HepG2 (cell line): ENCODE results near the gene CREBBP. TPM values are rescaled to one million over a fixed set of nuclear protein-coding genes. Genes with fewer than 3 reads are reported as not detected.

Source experiments
- CEBPG ChIP-seq: IDR thresholded peaks from 2 replicates; pipeline ENCODE4 v1.6.1; 2016
- CSRNP1 ChIP-seq: sonication (generic); formaldehyde crosslinking; IDR thresholded peaks from 2 replicates; pipeline ENCODE4 v1.8.1; 2023; ENCODE audit warnings: mild to moderate bottlenecking, missing genetic modification reagents
- CTCF ChIP-seq: sonication (generic); formaldehyde crosslinking; IDR thresholded peaks from 2 replicates; pipeline ENCODE4 v1.5.0; 2020; ENCODE audit warnings: mild to moderate bottlenecking, missing genetic modification reagents, moderate library complexity
- E2F5 ChIP-seq: sonication (generic); formaldehyde crosslinking; conservative IDR thresholded peaks from 2 replicates; pipeline ENCODE4 v1.4.0; 2020; ENCODE audit warnings: missing genetic modification reagents
- EED ChIP-seq: sonication (generic); formaldehyde crosslinking; IDR thresholded peaks from 2 replicates; pipeline ENCODE4 v1.5.0; 2020; ENCODE audit warnings: mild to moderate bottlenecking, missing genetic modification reagents
- ELF1 ChIP-seq: sonication (generic); formaldehyde crosslinking; IDR thresholded peaks from 2 replicates; pipeline ENCODE4 v1.4.0; 2020; ENCODE audit warnings: missing genetic modification reagents
- FOSL1 ChIP-seq: sonication (generic); formaldehyde crosslinking; IDR thresholded peaks from 2 replicates; pipeline ENCODE4 v1.9.0; 2021; ENCODE audit warnings: missing genetic modification reagents, borderline replicate concordance
- HHEX ChIP-seq: IDR thresholded peaks from 2 replicates; pipeline ENCODE4 v1.6.1; 2016; ENCODE audit warnings: control low read depth
- HNRNPL ChIP-seq: fragments of 200-400 bp; formaldehyde crosslinking; IDR thresholded peaks from 2 replicates; pipeline ENCODE4 v1.6.1; 2017; ENCODE audit warnings: mild to moderate bottlenecking, low read depth, low read length
- HNRNPLL ChIP-seq: fragments of 200-400 bp; formaldehyde crosslinking; IDR thresholded peaks from 2 replicates; pipeline ENCODE4 v1.6.1; 2017; ENCODE audit warnings: mild to moderate bottlenecking, low read depth, low read length; ENCODE audit not compliant: poor library complexity, severe bottlenecking
- MBD4 ChIP-seq: IDR thresholded peaks from 2 replicates; pipeline ENCODE4 v1.6.1; 2012; ENCODE audit warnings: low read length, inconsistent platforms, borderline replicate concordance
- MYNN ChIP-seq: sonication (generic); formaldehyde crosslinking; IDR thresholded peaks from 2 replicates; pipeline ENCODE4 v1.4.0; 2020; ENCODE audit warnings: mild to moderate bottlenecking, low read depth, missing genetic modification reagents
- NFATC3 ChIP-seq: sonication (generic); formaldehyde crosslinking; IDR thresholded peaks from 2 replicates; pipeline ENCODE4 v1.5.1; 2020; ENCODE audit warnings: mild to moderate bottlenecking, missing genetic modification reagents
- PCBP1 ChIP-seq: fragments of 200-400 bp; formaldehyde crosslinking; IDR thresholded peaks from 2 replicates; pipeline ENCODE4 v1.6.1; 2017; ENCODE audit warnings: mild to moderate bottlenecking, low read depth, low read length, borderline replicate concordance
- RFX3 ChIP-seq: IDR thresholded peaks from 2 replicates; pipeline ENCODE4 v1.6.1; 2016; ENCODE audit warnings: missing biosample characterization, missing genetic modification reagents
- SIX4 ChIP-seq: sonication (generic); formaldehyde crosslinking; IDR thresholded peaks from 2 replicates; pipeline ENCODE4 v1.4.0; 2020; ENCODE audit warnings: missing genetic modification reagents
- ZBTB7A ChIP-seq: sonication (generic); formaldehyde crosslinking; IDR thresholded peaks from 2 replicates; pipeline ENCODE4 v1.8.0; 2022; ENCODE audit warnings: mild to moderate bottlenecking, missing genetic modification reagents
- ZNF160 ChIP-seq: sonication (generic); formaldehyde crosslinking; IDR thresholded peaks from 2 replicates; pipeline ENCODE4 v1.8.0; 2022; ENCODE audit warnings: mild to moderate bottlenecking, inconsistent platforms, missing genetic modification reagents
- ZNF18 ChIP-seq: sonication (generic); formaldehyde crosslinking; IDR thresholded peaks from 2 replicates; pipeline ENCODE4 v1.8.0; 2022; ENCODE audit warnings: mild to moderate bottlenecking, missing genetic modification reagents; ENCODE audit not compliant: insufficient replicate concordance
- ZNF20 ChIP-seq: sonication (generic); formaldehyde crosslinking; IDR thresholded peaks from 2 replicates; pipeline ENCODE4 v1.4.0; 2020; ENCODE audit warnings: mild to moderate bottlenecking, moderate library complexity, missing genetic modification reagents
- ZNF260 ChIP-seq: sonication (generic); formaldehyde crosslinking; IDR thresholded peaks from 2 replicates; pipeline ENCODE4 v1.4.0; 2020; ENCODE audit warnings: missing genetic modification reagents, low read depth, mild to moderate bottlenecking, borderline replicate concordance
- ZNF674 ChIP-seq: sonication (generic); formaldehyde crosslinking; IDR thresholded peaks from 2 replicates; pipeline ENCODE4 v1.5.0; 2020; ENCODE audit warnings: low read depth, mild to moderate bottlenecking, missing genetic modification reagents
- ZNF691 ChIP-seq: sonication (generic); formaldehyde crosslinking; IDR thresholded peaks from 2 replicates; pipeline ENCODE4 v1.4.0; 2020; ENCODE audit warnings: missing genetic modification reagents, low read depth, mild to moderate bottlenecking, borderline replicate concordance
- ZNF724P ChIP-seq: sonication (generic); formaldehyde crosslinking; IDR thresholded peaks from 2 replicates; pipeline ENCODE4 v1.8.0; 2022; ENCODE audit warnings: missing genetic modification reagents, borderline replicate concordance
- ZNF773 ChIP-seq: sonication (generic); formaldehyde crosslinking; IDR thresholded peaks from 2 replicates; pipeline ENCODE4 v1.4.0; 2020; ENCODE audit warnings: missing genetic modification reagents, borderline replicate concordance
- ZNF841 ChIP-seq: sonication (generic); formaldehyde crosslinking; IDR thresholded peaks from 2 replicates; pipeline ENCODE4 v1.8.1; 2023; ENCODE audit warnings: missing genetic modification reagents, borderline replicate concordance
- polyA plus RNA-seq, 8 experiments: library from polyadenylated mRNA; depleted of rRNA in 3 of 8; stranded (reverse) in 7 of 8; unstranded in 1 of 8; fragments of >200 nt; fragmentation: Illumina TruSeq in 4 of 8; extraction: Trizol in 4 of 8; gene quantifications; 2 replicates each; pipeline versions ENCODE4 v1.2.1 to v1.2.3, GENCODE V29; 2011 to 2016; ENCODE audit warnings: low read depth in 4 of 8, missing spikeins in 1 of 8, mixed read lengths in 1 of 8; ENCODE audit not compliant: insufficient read depth in 1 of 8
- total RNA-seq, 5 experiments: library from RNA; depleted of rRNA; stranded (reverse); fragments of >200 nt; fragmentation: Illumina TruSeq; extraction: Trizol; gene quantifications; 2 replicates each; pipeline ENCODE4 v1.2.3, GENCODE V29; 2016; ENCODE audit warnings: low read depth in 1 of 5

Gene CREBBP
- total and polyA plus RNA-seq, 2 of the 13 experiments (the other 11 are each of a cell fraction or from before 2014, with no cell fraction given), result 5.3 to 10.4 TPM

- TF ChIP-seq ZBTB7A (CRISPR knock-in tag), result no peak
- no peak for TF ChIP-seq ZNF691 (CRISPR knock-in tag)
- TF ChIP-seq RFX3 (CRISPR knock-in tag), result no peak
- no peak for TF ChIP-seq ZNF18 (CRISPR knock-in tag)
- no peak for TF ChIP-seq EED (CRISPR knock-in tag)
- TF ChIP-seq ZNF841 (CRISPR knock-in tag), result no peak
- TF ChIP-seq ZNF724P (CRISPR knock-in tag), result no peak
- TF ChIP-seq ZNF260 (CRISPR knock-in tag), result no peak
- 0 out of 2 replicates have a peak, but pooled peaks have one; percentile 5 for TF ChIP-seq CEBPG
- TF ChIP-seq CTCF (CRISPR knock-in tag), result peak; percentile 17; the same call in 1 of the 2 replicates
- TF ChIP-seq ZNF160 (CRISPR knock-in tag), result no peak
- TF ChIP-seq NFATC3 (CRISPR knock-in tag), result no peak
- TF ChIP-seq HNRNPLL, result no peak
- no peak for TF ChIP-seq CSRNP1 (CRISPR knock-in tag)
- TF ChIP-seq E2F5, result no peak
- no peak for TF ChIP-seq FOSL1 (CRISPR knock-in tag)
- TF ChIP-seq HHEX (CRISPR knock-in tag), result no peak
- TF ChIP-seq SIX4 (CRISPR knock-in tag), result no peak
- TF ChIP-seq MYNN (CRISPR knock-in tag), result 0 out of 2 replicates have a peak, but pooled peaks have one; percentile 6
- no peak for TF ChIP-seq ELF1
- no peak for TF ChIP-seq HNRNPL
- no peak for TF ChIP-seq ZNF773 (CRISPR knock-in tag)
- no peak for TF ChIP-seq MBD4
- TF ChIP-seq PCBP1, result no peak
- no peak for TF ChIP-seq ZNF674 (CRISPR knock-in tag)
- TF ChIP-seq ZNF20 (CRISPR knock-in tag), result no peak
These were observed 167.6 kb downstream of the CREBBP start (continued) for GRCh38 chr16:3712861-3713372.
